NCI-H146 treated with DMSO at 0.1 percent for 48 hours (cell line): Measurements from ENCODE around the gene TMEM253.

Experiments
- DNase-seq: peaks from one replicate; lab custom pipeline; 2025; ENCODE audit not compliant: unreplicated experiment; lab: John Stamatoyannopoulos, UW

Gene TMEM253

DNA sequence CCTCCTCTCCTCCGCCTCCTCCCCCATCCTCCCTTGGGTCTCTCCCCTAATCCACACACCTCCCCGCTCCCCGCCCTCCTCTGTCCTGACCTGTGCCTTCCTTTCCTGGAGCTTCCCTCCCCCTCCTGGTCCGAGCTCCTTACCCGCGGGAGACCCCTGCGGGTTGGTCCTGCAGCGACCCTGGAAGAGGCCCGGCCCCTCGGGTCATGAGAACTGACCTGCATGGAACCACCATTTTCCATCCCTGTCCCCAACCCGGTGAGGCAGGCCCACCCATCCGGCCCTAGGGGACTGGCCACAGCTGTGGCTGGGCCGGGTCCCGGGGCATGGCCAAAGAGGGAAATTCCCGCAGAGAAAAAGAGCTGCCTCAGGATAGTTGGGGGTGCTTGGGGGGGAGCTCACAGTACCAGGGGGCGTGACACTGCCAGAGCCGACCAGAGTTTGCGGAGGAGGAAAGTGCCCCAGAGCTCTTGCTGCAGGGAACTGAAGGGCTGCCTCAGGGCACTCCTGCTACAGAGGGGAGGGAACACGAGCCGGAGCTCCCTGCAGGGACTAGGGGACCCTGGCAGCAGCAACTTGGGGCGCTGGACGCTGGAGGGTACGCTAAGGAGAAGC lies 30.1 kb upstream of the TMEM253 start:
- no peak for DNase-seq

DNA sequence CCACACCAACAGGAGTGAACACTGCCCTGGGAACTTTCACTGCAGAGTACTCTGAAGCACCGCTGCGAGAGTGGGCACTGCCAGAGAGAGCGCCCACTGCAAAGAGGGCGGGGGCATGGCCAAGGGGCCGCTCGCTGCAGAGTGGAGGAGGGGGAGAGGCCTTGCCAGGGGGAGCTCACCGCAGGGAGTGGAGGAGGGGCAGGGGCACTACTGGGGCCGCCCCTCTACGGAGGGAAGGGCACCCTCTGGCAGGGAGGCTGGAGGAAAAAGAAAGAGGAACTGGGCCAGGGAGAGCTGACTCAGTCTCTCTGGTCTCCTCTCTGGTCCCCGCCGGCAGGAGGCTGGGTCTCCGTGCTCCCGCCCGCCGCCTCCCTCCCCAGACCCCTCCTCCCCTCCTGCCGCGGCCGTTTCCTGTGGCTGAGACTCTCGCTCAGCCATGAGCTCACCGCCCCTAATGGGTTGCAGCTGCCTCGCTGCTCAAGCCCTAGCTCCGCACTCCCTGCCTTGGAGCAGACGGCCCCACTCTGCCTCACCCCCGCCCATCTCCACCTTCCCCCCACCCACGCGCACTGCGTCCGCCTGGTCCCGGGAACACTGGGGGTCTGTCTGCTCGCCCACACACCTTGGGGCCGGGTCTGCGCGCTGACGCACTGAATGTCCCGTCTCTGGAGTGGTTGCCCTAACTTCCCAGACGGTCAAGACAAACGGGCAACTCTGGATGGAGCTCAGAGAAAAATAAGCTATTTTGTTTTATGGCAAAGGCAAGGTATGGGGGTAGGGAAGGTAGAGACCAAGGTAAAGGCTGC lies 29.4 kb upstream of the TMEM253 start:
- DNase-seq = peak; percentile 66

DNA sequence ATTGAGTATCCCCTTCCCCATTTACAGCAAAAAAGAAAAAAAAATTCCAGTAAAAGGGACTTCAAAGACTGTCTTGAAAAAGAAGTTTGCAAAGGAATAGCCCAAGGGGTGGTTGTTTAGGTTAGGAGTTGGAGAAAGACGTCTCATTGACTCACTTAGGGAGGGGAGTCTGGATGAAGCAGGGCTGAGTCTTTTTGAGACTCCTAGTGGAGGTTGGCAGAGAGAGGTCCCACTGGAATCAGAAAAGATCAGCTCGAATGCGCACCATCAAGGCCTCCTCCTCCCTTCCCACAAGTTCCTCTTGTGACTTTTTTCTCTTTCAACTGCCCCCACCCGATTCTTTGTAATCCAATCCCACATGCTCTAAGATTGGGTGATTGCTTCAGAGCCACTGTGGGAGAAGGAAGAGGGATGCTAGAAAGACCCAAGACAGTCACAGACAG lies 28.8 kb upstream of the TMEM253 start:
- DNase-seq = no peak

DNA sequence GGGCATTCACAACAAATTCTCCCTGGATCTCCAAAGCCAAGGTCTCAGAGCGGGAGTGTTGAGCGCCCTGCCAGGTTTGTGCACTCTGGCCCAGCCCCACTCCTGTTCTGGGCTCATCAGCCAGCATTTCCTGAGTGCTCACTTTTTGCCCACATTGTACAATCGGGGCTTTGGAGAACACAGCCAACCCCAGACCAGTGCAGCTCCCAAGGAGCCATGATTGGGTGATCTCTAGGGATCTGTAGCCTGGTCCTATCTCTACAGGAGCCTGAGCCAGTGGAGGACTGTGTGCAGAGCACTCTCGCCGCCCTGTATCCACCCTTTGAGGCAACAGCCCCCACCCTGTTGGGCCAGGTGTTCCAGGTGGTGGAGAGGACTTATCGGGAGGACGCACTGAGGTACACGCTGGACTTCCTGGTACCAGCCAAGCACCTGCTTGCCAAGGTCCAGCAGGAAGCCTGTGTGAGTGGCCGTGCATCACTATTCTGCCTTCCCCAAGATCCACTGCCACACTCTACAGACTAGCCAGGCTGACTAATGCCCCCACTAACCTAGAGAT lies 28.0 kb upstream of the TMEM253 start:
- DNase-seq = no peak

- DNase-seq = no peak
These were observed 26.9 kb upstream of the TMEM253 start for GRCh38 chr14:21073921-21074320.

DNA sequence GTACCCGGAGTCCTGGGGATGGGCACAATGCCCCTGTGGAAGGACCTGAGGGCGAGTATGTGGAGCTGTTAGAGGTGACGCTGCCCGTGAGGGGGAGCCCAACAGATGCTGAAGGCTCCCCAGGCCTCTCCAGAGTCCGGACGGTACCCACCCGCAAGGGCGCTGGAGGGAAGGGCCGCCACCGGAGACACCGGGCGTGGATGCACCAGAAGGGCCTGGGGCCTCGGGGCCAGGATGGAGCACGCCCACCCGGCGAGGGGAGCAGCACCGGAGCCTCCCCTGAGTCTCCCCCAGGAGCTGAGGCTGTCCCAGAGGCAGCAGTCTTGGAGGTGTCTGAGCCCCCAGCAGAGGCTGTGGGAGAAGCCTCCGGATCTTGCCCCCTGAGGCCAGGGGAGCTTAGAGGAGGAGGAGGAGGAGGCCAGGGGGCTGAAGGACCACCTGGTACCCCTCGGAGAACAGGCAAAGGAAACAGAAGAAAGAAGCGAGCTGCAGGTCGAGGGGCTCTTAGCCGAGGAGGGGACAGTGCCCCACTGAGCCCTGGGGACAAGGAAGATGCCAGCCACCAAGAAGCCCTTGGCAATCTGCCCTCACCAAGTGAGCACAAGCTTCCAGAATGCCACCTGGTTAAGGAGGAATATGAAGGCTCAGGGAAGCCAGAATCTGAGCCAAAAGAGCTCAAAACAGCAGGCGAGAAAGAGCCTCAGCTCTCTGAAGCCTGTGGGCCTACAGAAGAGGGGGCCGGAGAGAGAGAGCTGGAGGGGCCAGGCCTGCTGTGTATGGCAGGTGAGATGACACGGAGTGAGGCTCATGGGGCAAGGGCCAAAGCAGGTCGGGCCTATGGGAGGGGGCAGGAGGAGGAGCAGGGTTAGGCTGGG lies 26.2 kb upstream of the TMEM253 start:
- no peak for DNase-seq

- no peak for DNase-seq
These were observed 25.0 kb upstream of the TMEM253 start for GRCh38 chr14:21075719-21076437.

DNA sequence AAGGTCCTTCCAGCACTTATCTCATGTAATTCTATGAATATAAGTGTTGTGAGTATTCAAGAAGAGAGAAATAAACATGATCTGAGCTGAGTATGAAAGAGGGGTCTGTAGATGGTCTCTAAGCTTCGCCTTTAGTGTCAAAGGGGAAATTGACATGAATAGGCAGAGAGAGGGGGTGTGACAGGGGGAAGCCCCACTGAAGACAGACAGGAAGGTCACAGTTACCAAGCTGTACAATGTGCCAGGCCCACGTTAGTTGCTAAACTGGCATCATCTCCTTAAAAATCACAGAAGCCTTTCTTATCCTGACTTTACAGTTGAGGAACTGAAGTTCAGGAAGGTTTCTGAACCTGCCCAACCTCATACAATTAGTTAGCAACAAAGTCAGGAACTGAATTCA lies 23.2 kb upstream of the TMEM253 start:
- DNase-seq = no peak

- no peak for DNase-seq
These were observed 22.6 kb upstream of the TMEM253 start for GRCh38 chr14:21078287-21078686.

GRCh38 chr14:21078726-21079125 lies 22.1 kb upstream of the TMEM253 start:
- DNase-seq = no peak

DNA sequence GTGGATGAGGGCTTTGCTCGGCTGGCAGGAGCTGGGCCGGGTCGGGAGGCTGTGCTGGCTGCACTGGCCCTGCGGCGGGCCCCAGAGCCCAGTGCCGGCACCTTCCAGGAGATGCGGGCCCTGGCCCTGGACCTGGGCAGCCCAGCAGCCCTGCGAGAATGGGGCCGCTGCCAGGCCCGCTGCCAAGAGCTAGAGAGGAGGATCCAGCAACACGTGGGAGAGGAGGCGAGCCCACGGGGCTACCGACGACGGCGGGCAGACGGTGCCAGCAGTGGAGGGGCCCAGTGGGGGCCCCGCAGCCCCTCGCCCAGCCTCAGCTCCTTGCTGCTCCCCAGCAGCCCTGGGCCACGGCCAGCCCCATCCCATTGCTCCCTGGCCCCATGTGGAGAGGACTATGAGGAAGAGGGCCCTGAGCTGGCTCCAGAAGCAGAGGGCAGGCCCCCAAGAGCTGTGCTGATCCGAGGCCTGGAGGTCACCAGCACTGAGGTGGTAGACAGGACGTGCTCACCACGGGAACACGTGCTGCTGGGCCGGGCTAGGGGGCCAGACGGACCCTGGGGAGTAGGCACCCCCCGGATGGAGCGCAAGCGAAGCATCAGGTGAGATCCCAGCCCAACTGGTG lies 19.2 kb upstream of the TMEM253 start:
- DNase-seq = no peak

DNA sequence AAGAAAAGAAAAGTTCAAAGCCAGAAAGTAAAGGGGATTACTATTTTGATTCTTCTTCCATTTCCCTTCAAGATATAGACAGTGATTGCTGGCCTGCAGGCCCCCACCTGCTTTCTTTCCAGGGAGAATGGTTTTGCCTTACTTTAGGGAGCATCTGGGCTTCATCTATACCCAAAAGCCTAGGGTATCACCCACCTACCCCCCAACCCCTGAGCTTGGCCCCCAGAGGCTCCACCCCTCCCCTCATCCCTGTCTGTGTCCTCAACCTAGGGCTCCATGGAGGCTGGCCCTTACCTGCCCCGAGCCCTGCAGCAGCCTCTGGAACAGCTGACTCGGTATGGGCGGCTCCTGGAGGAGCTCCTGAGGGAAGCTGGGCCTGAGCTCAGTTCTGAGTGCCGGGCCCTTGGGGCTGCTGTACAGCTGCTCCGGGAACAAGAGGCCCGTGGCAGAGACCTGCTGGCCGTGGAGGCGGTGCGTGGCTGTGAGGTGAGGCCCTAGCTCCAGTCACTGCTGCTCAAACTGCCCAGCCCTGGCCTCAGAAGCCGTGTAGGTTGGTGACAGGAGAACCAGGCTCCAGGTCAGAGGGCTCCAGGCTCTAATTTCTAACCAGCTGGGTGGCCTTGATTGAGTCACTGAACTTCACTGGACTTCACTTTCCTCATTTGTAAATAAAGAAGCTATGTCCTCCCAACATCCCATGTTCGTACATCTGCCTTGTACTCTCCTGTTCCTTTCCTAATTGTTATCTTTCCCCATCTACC lies 17.1 kb upstream of the TMEM253 start:
- no peak for DNase-seq

DNA sequence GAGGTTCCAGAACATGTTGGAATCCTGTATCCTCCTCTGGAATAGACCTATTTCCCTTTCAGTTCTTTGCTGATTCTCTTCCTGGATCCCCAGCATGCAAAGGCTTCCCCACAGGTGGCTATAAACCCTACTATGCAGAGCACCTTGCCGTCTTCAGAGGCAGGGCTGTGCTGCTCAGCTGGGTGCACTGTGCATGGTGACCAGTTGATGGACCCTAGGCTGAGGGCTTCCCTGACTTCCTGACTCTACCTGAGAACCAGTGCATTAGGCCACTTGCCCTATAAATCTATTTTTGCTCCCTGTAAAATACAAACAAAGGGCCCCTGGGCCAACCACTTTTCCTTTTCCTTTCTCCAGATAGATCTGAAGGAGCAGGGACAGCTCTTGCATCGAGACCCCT lies 16.5 kb upstream of the TMEM253 start:
- no peak for DNase-seq

DNA sequence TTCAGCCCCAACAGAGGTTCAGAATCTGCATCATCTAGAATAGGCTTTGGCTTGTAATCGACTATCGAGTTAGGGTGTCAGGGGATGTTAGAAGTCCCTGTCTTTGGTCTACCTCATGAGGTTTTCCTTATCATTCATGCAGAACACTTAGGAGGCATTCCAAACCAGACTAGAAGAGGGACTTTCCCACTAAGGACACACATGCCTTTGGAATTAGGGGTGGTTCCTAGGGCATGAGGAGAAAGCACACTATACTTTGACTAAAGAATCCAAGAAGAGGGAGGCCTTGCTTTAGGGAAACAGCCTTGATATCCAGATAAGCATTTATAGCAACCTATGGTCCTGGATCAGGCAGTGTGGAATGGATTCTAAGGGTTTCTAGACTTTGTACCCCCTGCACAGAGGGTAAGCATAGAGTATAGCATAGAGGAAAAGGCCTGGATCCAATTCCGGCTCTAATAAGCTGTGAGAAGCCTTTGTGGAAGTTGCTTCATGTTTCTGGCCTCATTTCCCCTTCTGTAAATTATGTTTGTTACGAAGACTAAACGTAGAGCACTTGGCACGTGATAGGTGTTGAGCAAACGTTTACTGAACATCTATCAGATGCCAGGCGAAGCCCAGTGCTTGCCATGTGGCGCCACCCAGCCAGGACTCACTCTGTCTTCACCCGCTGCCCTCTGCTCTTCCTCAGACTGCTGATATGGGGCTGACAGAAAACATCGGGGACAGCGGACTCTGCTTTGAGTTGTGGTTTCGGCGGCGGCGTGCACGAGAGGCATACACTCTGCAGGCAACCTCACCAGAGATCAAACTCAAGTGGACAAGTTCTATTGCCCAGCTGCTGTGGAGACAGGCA lies 15.6 kb upstream of the TMEM253 start:
- no peak for DNase-seq

DNA sequence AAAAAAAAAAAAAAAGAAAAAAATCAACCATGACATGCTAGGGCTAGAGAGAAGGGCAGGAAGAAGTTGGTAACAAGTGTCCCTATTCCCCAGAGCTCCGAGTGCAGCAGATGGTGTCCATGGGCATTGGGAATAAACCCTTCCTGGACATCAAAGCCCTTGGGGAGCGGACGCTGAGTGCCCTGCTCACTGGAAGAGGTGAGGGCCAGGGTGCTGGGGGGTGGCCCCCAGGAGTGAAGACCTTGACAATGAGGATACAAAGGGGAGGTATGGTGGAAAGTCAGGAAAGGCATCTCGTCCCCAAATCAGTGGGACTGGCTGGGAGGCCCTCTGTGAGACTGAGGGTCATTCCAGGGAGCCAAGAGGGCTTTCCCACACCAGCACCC lies 14.0 kb upstream of the TMEM253 start:
- no peak for DNase-seq

- DNase-seq = peak; percentile 41
These were observed 13.4 kb upstream of the TMEM253 start for GRCh38 chr14:21087294-21088091.

GRCh38 chr14:21088687-21089086 lies 12.2 kb upstream of the TMEM253 start:
- DNase-seq = no peak

DNA sequence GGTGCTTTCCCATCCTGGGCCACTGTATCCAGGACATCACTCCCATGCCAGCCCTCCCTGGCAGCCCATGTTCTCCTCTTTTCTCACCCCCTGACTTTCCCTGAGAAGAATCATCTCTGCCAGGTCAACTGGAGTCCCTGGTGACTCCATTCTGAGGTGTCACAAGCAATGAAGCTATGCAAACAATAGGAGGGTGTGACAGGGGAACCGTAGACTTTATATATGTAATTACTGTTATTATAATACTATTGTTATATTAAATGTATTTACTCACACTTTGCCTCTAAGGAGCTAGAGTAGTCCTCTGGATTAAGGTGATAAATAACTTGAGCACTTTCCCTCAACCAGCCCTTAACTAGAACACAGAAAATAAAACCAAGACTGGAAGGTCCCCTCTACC lies 11.6 kb upstream of the TMEM253 start:
- DNase-seq = no peak
